Activated CD4-positive, alpha-beta T cell treated with anti-CD3 and anti-CD28 coated beads for 4 hours (primary cell): Measurements from ENCODE around the gene SCN4A.
"Not testable (repeated sequence)": the region's sequence is repeated elsewhere in the genome, so short reads cannot be mapped to it uniquely, and the experiment has no call there.

Source experiments
- DNase-seq, 2 donors: peaks; one replicate each; pipeline ENCODE4 v3.0.0-alpha.2; 2020

SCN4A gene

GRCh38 chr17:63972796-63973195 lies at the start of gene SCN4A:
TSS of gene SCN4A (minus strand) at chr17:63972918. CDS start at chr17:63972841, 77 bp downstream.
- DNase-seq, result no peak

GRCh38 chr17:64020056-64020766 lies 47.5 kb upstream of the SCN4A start, which contains the start of gene ICAM2:
TSS of gene ICAM2 (minus strand) at chr17:64020633. CDS start at chr17:64006691, 13,942 bp downstream.
- DNase-seq, result peak; percentile 87

GRCh38 chr17:64019551-64019961 lies 46.8 kb upstream of the SCN4A start:
- DNase-seq, result not testable (repeated sequence)

GRCh38 chr17:64017381-64017980 lies 44.8 kb upstream of the SCN4A start:
- no peak for DNase-seq

GRCh38 chr17:64016974-64017373 lies 44.3 kb upstream of the SCN4A start:
- no peak for DNase-seq

GRCh38 chr17:64016231-64016784 lies 43.6 kb upstream of the SCN4A start:
- no peak for DNase-seq

GRCh38 chr17:64015447-64015846 lies 42.7 kb upstream of the SCN4A start:
- DNase-seq, result no peak

- DNase-seq, result no peak
Measured at GRCh38 chr17:64009571-64010402, 37.1 kb upstream of the SCN4A start.

- DNase-seq, result no peak
Measured at GRCh38 chr17:64008830-64009229, 36.1 kb upstream of the SCN4A start.

GRCh38 chr17:64008346-64008745 lies 35.6 kb upstream of the SCN4A start:
- no peak for DNase-seq

GRCh38 chr17:64007838-64008282 lies 35.1 kb upstream of the SCN4A start:
- DNase-seq, result no peak

- not testable (repeated sequence) for DNase-seq
Measured at GRCh38 chr17:64007089-64007837, 34.5 kb upstream of the SCN4A start.

- no peak for DNase-seq
Measured at GRCh38 chr17:64006361-64007088, 33.8 kb upstream of the SCN4A start.

GRCh38 chr17:64005734-64006167 lies 33.0 kb upstream of the SCN4A start:
- no peak for DNase-seq

- DNase-seq, result no peak
Measured at GRCh38 chr17:64004903-64005733, 32.4 kb upstream of the SCN4A start.

- DNase-seq, result no peak
Measured at GRCh38 chr17:64004218-64004770, 31.6 kb upstream of the SCN4A start.

GRCh38 chr17:64003526-64004121 lies 30.9 kb upstream of the SCN4A start:
- no peak for DNase-seq

GRCh38 chr17:64002658-64003525 lies 30.2 kb upstream of the SCN4A start:
- no peak for DNase-seq
